ENCODE measurements around the gene CCNL1.

CCNL1 gene

DNA sequence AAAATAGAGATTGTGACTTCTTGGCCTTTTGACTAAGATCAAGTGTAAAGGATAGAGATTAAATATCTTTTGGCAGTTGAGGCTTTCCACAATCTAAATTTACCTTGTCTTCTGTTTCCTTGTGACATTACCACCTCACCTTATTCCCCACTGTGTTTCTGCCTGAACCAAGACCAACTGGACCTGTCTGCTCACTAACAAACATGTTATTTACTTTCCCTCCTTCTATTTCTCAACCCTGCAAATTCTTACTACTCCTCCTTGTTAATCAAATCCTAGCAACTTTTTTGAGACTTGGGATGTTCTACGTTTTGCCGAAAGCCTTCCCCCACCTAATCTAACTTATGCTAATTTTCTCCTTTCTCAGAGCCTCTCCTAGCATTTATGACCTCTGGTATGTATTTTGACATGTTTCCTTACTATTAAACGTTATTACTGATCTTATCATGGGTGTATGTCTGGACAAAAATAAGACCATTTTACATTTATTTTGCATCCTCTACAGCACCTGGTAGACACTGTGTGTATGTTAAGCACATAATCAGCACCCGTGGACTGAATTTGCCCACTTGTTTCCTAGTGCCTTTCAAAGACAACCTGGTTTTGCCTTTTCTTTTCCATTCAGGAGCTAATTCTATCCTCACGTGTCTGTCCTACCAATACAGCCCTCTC is 7.6 kb upstream of the CCNL1 start:
- DNase-seq, result no peak

DNA sequence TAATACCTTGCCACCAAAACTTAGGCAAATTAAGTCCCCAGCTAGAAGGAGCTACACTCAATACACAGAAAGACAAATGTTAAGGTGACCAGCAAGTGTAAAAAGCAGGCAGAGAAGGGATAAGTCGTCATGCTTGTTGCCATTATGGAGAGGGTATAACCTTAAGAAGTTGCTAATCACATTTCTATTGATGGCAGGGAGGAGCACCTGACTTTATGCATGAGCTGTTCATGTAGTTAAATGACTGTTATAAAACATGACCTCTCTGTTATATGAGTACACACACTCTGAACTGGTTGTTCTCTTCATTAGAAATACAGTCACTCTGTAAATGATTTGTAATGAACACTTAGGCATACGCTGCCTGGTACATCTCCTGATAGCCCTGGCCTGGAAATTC is 6.6 kb upstream of the CCNL1 start:
- DNase-seq, result no peak

DNA sequence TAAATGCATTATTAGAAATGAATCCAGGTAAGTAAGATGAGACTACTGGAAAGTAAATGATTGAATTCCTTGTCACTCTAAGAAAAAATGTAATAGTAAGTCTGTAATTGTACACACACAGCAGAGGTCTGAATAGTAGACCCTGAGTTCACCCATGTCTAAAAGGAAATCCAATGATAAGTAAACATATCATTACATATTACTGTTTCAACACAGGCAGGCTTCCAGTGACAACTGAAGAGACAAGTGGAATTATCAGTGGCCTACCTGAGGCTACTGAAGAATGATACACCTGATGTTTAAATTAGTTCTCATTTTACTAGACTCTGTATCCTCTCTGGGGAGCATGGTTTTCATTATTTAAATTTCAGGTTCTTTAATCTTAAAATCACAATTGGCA is 6.2 kb upstream of the CCNL1 start:
- no peak for DNase-seq

DNA sequence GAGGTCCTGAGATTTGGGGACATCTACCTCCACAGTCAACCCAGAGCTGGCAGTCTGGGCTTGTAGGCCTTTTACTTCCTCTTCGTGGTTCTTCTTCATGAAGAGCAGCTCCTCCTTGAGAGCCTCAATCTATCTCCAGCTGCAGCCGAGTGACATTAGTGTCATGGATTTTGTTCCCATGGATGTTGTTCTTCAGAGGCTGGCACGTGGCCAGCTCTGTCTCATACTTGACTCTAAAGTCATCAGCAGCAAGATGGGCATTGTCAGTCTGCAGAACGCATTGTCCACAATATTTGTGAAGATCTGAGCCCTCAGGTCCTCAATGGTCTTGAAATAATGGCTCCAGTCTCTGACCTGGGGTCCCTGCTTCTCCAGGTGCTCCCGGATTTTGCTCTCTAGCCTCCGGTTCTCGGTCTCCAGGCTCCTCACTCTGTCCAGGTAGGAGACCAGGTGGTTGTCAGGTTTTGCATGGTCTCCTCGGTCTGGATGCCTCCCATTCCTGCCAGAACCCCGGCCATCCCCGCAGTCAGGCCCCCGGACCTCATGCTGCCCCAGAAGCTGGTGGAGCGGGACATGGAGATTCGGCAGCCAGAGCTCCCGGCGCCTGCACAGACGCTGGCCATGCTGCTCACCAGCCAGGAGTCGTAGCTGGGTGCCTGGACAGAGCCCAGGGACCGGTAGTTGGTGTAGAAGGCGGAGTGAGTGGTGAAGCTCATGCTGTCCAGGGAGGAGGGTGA is 3.4 kb upstream of the CCNL1 start:
- no peak for DNase-seq

DNA sequence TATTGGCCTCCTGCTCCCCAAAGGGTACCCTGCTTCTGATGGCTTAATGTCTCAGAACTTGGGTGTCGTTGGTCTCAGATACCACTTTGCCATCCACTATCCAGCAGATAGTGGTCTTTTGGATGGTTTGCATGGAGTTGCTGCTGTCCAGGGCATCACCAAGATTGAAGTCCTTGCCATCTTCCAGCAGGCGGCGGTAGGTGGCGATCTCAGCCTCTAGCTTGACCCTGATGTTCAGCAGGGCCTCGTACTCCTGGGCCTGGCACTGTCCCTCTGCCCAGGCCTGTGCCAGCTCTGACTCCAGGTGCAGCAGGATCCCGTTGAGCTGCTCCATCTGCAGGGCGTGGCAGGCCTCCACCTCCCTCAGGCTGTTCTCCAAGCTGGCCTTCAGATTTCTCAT is 2.7 kb upstream of the CCNL1 start:
- DNase-seq, result peak; percentile 17

DNA sequence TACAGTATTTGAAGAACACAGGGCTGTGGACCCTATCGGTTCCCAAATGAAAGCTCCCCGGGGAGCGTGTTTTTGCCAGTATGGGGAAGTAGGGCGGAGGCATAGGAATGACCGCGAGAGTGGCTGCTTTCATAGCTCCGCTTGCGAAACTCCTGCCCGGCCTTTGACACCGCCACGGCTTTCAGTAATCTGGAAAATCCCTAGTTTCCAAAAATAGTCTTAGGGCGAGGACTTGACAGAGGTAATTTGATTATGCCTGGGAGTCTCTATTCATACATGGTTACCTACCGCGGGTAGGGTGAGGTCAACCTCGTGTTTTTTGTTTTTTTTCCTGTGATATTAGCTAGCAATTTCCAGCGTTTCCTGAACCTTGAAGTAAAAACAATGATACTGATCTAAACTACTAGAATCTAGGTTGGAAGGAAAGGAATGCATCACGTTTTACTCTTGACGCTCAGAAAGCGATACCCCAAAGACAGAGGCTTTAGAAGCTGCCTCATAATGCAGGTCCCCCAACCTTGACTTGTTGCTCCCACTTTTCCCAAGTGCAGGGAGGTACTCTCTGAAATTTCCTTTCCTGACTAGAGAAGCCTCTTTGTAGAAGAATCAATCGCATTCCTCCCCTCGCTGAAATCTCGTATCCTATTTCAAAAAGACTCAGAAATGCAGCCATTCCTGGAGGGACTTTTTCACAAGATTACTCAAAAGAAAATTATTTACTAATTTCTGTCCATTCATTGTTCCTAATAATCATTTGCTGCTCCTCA is 894 bp upstream of the CCNL1 start:
- DNase-seq, result peak; percentile 58

DNA sequence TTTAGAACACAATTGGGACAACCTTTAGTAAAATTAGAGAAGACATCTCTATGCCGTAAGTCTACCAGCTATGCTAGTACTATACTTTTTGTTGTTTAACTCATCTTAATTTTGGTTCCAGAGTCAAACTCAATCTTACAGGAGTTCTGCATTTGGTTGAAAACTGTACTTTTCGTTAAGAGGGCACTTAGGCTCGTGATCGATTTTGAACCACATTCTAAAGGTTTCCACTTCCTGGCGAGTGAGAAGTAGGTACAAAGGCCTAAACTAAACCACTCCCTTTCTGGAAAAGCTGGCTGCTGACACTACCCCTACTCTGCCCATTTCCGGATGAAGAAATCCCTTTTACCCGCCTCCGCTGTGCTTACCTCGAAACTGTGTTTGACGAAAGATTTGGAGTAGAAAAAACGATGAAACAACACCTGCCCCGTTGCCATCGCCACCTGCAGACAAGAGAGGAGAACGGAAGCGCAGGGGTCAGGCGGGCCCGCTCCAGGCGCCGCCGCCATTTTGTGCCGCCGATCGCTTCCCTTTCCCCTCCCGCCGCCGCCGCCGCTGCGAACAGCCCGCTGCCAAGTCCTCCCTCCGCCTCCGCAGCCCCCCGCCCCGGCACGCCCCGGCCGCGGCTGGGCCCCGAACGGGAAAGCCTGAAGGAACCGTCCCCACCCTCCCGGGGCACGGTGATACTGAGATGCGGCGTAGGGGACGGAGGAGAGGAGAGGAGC is 748 bp downstream of the CCNL1 start:
- DNase-seq, result peak; percentile 82

DNA sequence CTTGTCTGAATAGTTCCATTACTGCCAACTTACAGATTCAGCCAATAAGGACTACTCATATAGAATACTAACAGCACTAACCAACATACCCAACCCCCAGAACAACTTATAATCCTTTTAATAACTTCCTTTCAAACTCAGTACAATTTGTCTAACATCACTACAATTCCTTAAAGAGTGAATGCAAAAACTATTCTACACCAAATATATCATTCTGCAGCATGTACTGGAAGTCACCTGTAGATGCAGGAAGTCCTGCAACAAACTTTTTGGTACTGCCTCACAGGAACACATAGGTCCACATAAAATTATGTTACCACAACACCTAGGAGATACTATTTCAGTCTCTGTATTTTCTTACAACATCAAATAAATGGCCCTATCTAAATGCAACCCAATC is 2.1 kb downstream of the CCNL1 start:
- no peak for DNase-seq

DNA sequence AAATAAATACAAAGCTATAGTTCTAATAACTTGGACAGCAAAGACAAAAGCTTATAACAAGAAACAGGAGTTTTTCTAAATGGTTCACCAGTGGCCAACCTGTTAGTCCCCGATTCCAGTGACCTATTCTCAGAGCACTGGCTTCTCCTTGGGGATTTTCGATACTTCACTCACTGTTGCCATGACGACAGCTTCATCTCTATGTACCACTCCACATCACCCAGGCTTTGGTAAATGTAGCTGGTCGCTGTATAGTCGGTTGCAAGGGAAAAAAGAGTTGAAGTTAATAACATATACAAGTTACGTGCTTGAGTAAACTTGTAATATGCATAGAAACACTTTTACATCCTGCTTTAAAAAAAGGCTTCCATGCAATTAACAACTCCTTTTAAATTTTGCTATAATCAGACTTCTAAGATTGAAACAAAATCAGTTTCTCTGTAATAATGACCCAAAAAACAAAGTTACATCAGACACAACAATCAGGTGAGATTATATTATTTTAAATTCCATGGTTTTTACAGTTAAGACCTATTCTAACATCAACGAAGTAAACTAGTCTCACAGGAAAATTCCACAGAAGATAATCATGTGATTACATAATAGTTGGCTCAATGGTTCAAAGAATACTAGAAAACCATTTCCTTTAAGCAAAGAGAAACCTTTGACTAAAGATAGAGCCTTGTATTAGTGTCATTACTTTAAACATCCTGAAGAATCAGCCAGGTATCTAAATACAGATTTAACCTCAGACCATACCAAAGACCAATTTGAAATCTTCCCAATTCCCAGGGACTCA is 2.9 kb downstream of the CCNL1 start:
- DNase-seq, result no peak

DNA sequence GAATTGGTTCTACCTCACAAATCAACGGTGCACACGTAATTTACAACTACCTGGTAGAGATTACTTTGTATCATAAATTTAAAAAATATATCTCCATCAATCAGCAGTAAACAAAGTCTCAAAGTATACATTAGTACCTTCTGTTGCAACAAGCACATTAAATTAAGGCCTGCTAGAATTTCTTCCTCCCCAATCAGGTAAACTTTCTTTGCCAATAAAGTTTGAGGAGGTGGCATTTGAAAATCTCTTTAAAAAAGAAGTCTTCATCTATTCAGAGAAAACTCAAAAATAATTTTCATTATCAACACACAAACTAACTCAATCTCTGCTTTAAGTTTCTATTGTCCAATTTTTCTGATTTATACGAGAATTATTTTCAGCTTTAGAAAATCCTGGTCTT is 4.4 kb downstream of the CCNL1 start:
- DNase-seq, result no peak

DNA sequence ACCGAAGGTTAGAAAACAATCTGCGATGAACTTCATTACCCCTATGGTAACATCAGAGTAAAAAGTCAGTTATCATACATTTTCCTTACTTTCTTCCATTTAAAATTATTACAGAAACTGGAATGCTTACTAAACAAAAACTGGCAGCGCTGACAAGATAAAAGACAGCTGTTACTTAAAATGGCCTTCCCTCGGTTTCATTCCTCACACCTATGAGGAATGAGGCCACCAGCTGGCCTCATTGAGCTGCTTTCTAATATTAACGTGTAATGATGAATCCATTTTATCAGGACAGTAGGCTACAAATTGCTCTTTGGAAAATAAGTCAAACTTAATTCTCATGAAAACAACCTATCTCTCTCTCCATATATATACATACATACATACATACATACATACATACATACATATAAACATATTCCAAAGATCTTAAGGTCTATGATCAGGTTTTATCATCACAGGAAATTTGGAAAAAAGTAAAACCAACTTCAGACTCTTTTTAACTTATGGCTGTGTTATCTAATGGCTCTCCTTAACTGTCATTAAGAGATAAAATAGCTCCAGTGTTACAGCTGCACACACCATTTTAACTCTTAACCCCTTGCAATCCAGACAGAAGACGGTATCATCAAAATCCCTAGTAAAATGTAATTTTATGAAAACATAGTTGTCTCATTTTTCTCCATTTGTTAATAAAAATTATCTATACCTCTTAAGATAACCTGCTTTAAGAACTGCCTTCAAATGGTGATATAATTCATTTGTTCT is 5.2 kb downstream of the CCNL1 start:
- DNase-seq, result no peak

DNA sequence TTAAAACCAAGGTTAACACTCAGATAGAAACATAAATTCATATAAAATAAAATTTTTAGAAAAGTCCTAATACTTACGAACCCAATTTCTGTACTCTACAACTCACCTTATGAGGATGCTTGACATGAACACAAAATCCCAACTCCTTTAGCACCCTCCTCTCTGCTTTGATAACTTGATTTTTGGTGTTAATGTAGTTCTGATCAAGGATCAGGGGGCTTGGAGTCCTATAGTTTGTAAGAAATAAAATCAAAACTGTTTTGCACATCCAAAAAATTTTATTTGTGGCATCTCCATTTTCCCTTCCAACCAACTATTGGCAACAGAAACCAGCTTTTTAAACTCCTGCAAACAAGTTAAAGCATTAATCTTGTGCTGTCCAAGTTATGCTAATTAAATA is 7.0 kb downstream of the CCNL1 start:
- DNase-seq, result no peak

DNA sequence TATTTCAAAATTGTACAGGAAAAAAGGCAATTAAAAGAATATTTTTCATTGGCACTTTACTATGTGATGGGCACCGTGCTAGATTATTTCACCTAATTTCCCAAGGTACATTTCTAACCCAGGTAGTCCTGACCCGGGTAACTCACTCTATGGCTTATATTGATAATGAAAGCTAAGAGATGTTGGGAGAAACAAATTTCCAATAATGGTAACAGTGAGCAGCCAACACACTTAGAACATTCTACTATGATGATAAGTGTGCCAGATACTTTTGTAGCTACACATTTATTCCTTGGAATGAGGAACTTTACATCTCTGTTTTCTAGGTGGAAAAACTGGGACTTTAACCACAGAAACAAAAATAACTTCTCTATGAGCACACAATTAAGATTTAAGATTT is 7.5 kb downstream of the CCNL1 start:
- no peak for DNase-seq

DNA sequence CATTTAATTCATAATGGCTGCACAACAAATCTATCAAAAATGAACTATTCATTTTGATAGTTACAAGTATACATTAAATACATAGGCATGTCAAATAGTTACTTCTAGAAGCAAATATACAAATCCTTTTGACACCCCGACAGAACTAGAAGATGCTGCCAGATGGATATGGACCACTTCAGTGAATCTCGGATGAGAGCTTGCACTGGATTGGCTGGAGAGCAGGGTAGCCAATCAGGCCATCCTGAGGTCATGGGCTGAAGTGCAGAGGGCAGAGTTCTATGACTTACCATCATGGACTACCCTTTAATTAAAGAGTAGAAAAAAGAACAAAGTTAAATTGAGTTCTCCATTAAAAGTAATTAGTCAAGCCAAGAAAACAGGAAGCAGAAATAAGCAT is 8.3 kb downstream of the CCNL1 start:
- DNase-seq, result no peak

DNA sequence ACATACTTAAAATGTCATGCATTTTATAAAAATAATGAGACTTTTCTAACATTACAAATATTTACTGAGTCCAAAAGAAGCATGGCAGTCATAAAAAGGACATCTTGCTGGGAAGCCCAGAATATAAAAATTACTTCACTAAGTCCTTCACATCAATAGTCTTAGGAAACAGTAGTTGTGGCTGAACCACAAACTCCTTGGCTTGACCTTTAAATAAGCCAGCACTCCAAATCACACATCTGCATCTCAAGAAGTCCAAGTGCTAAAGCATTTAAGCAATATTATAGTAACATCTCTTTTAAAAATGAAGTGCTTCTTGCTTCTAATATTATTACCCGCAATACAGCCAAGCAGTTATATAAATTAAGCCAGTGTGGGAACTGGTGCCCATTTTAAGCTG is 8.8 kb downstream of the CCNL1 start:
- no peak for DNase-seq

DNA sequence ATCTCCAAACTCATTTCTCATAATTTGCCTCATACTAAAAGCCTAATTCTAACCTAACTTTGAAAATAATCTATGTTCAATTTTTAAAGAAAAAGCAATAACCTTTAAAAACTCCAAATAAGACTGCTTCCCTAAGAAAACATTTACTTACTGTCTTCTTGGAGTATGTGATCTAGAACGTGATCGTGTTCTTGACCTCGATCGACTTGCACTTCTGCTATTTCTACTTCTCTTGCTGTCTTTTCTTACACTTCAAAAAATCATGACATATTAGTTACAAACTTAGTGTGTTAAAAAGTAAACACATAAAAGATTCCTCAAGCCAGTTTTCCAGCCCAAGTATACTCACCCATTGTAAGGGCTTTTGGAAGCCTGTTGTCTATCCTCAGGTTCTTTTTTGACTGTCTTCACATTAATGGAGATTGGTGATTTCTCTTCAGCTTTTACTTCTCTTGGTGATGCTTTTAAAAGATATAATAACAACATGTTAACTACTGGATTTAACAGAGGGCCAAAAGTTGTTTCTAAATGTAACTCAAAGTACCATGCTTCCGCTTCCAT is 10.7 kb downstream of the CCNL1 start:
- no peak for DNase-seq

DNA sequence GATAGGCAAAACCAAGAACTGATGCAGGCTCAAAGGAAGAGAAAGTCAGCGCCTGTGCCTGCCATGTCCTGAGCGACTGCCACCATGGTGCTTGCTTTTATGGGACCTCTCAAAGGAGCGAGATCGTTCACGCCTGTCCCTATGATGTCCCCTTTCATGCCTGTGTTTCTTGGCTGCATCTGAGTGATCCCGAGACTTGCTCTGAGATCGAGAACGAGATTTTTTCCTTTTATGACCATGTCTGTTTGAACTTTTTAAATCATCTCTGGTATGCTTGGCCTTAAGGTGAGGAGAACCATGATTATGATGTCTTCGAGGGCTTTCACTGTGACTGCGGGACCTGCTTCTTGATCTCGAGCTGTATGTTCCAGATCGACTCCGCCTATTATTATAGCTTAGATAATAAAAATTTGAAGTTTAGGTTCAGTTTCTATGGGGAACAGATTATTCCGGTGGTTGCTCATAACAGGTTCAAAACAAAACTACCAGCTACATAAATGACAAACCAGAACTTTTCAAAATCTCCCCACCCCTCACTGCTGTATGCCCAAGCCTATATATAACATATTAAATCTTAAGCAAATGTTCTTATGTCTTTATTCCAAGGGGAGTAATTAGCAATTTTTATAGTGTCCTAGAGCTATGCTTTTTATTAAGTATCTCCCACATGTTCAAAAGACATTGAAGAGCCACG is 11.6 kb downstream of the CCNL1 start:
- no peak for DNase-seq

DNA sequence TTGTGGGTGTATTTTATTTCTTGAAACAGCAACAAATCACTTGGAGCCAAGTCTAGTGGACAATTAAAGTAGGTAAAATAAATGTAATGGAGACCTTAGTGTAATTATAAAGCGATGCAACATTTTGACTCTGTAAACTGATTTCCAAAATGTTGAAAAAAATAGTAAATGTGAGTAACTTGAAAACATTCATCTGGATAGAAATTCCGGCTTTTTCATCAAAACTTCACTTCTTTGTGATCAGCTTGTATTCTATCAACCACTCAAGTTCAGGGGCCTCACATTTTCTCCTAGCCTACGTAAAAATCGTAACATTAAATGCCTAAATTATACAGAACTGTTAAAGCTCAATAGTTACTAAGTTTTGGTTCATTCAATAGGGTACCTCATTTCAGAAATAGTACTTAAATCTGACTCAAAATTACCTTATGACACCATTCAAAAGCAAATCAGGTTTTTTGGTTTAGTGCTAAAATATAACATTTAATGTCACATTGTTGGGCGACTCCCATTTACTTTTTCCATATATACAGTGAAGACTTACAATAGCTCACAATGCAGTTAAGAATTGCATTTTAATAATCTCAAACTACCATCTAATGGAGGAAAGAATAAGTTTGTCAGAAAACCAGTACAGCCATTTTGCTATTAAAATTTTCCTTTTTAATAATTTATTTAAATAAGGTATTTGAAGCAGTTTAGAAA is 12.7 kb downstream of the CCNL1 start:
- no peak for DNase-seq

DNA sequence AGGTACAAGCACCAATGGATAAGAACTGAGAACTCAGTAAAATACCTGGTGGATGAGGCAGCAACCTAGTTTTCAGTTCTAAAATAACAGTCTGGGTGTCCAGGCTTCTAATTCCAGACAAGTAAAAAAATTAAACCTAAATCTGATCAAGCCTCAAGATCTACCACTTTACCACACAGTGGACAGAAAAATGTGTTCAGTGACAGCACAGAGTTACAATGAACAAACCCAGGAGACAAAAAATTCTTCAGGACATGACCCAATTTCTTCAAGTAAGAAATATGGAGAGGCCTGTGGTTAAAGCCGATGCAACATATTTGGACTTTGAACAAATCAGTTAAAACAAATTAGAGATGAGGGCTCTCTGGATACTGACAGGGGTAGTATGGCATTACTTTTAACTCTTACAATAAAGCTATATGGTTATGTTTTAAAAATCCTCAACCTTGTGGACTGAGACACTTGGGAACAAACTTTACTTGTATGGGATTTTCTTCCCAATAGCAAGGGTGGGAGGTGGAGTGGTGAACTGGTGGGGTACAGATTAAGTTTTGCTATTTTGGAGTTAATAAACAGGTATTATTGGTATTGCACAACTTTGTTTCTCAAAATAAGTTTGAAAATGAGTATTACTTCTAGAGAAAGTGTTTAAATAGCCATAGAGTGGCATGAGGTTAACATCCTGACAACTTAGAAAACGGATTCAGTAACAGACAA is 14.2 kb downstream of the CCNL1 start:
- DNase-seq, result no peak
